Endothelial cell of umbilical vein (primary cell): ENCODE data around the gene MED12. TPM values are rescaled to one million over a fixed set of nuclear protein-coding genes. Genes with fewer than 3 reads are reported as not detected.

Experiments
- BruUV-seq: library from RNA; stranded (reverse); fragments of 400-500 nt; replicated peaks from 2 replicates; lab custom pipeline; 2021; lab: Mats Ljungman, UMichigan
- CTCF ChIA-PET: fragments of 300-600, 350-600 bp; sonication (Branson Sonifier 250); formaldehyde crosslinking; loops from one replicate; lab custom pipeline; 2021; ENCODE audit warnings: antibody characterized with exemption, inconsistent platforms; lab: Charles Lee
- POLR2A ChIA-PET: fragments of 300-600, 350-600 bp; sonication (Branson Sonifier 250); formaldehyde crosslinking; loops from one replicate; lab custom pipeline; 2021; ENCODE audit warnings: antibody characterized with exemption, inconsistent platforms; lab: Charles Lee
- DNase-seq: peaks from one replicate; pipeline ENCODE4 v3.0.0-alpha.2; 2011; ENCODE audit warnings: low read depth, low spot score
- FAIRE-seq: peaks from 2 replicates; lab custom pipeline; 2011; peaks lifted over from hg19 to GRCh38; lab: Jason Lieb, UNC
- H2AFZ ChIP-seq: 2 replicates; pipeline ENCODE4 v1.6.0; 2012; ENCODE audit warnings: low read depth, low read length, control low read depth, inconsistent platforms
- H3K27ac ChIP-seq: 2 replicates; pipeline ENCODE4 v1.5.1; 2011; ENCODE audit warnings: low read depth, mild to moderate bottlenecking, control low read depth, low read length, moderate library complexity; ENCODE audit not compliant: insufficient read depth
- H3K27me3 ChIP-seq, 2 experiments: 2 replicates each; pipeline versions ENCODE4 v1.6.0 to v1.6.1; 2011; ENCODE audit warnings: low read length in 2 of 2, mixed read lengths in 1 of 2; ENCODE audit not compliant: control insufficient read depth in 2 of 2, insufficient read depth in 2 of 2
- H3K36me3 ChIP-seq, 2 experiments: 2 replicates in 1 of 2; 3 replicates in 1 of 2; pipeline ENCODE4 v1.5.1; 2011; ENCODE audit warnings: low read length in 2 of 2, mild to moderate bottlenecking in 1 of 2, moderate library complexity in 1 of 2; ENCODE audit not compliant: control insufficient read depth in 2 of 2, insufficient read depth in 2 of 2; ENCODE audit errors: extremely low read depth in 1 of 2
- H3K4me1 ChIP-seq: 3 replicates; pipeline ENCODE4 v1.5.1; 2011; ENCODE audit warnings: mild to moderate bottlenecking, low read length; ENCODE audit not compliant: control insufficient read depth, insufficient read depth; ENCODE audit errors: extremely low read depth
- H3K4me2 ChIP-seq: 2 replicates; pipeline ENCODE4 v1.6.1; 2011; ENCODE audit warnings: low read length, control low read depth, mixed read lengths; ENCODE audit not compliant: insufficient read depth
- H3K4me3 ChIP-seq, 3 experiments: fragments of 200-600 bp in 1 of 3; sonication (generic), shearing (Covaris generic) in 1 of 3; replicated peaks in 1 of 3; 2 replicates each; pipeline ENCODE4 v1.5.1; 2011 to 2016; ENCODE audit warnings: control low read depth in 3 of 3, low read length in 3 of 3, mild to moderate bottlenecking in 2 of 3, inconsistent platforms in 1 of 3, low read depth in 1 of 3, moderate library complexity in 1 of 3; ENCODE audit not compliant: insufficient read depth in 1 of 3
- H3K79me2 ChIP-seq: 2 replicates; pipeline ENCODE4 v1.6.0; 2012; ENCODE audit warnings: low read length, inconsistent platforms; ENCODE audit not compliant: control insufficient read depth, insufficient read depth
- H3K9ac ChIP-seq: replicated peaks from 2 replicates; pipeline ENCODE3; 2011; ENCODE audit warnings: low read length, control low read depth; ENCODE audit not compliant: insufficient read depth; ENCODE audit errors: extremely low read depth
- H3K9me1 ChIP-seq: replicated peaks from 3 replicates; pipeline ENCODE4 v1.6.0; 2011; ENCODE audit warnings: mild to moderate bottlenecking, low read length; ENCODE audit not compliant: control insufficient read depth, insufficient read depth; ENCODE audit errors: extremely low read depth
- H3K9me3 ChIP-seq: replicated peaks from 2 replicates; pipeline ENCODE4 v1.5.1; 2012; ENCODE audit warnings: low read length, inconsistent platforms; ENCODE audit not compliant: control insufficient read depth, insufficient read depth
- H4K20me1 ChIP-seq: replicated peaks from 2 replicates; pipeline ENCODE3; 2011; ENCODE audit warnings: mild to moderate bottlenecking, low read length; ENCODE audit not compliant: control insufficient read depth, insufficient read depth; ENCODE audit errors: extremely low read depth
- EZH2 ChIP-seq: IDR thresholded peaks from 2 replicates; pipeline ENCODE4 v1.6.1; 2012; ENCODE audit warnings: borderline replicate concordance, low read depth, mild to moderate bottlenecking, moderate library complexity, low read length, inconsistent platforms; ENCODE audit not compliant: severe bottlenecking
- JUN ChIP-seq: IDR thresholded peaks from 2 replicates; pipeline ENCODE4 v1.6.1; 2011; ENCODE audit warnings: borderline replicate concordance, low read depth; ENCODE audit not compliant: insufficient read length, insufficient read depth
- MYC ChIP-seq: IDR thresholded peaks from one replicate; pipeline ENCODE4 v1.6.1; 2011; ENCODE audit warnings: mild to moderate bottlenecking, low read depth, low read length
- POLR2A ChIP-seq: IDR thresholded peaks from 2 replicates; pipeline ENCODE4 v1.6.1; 2012; ENCODE audit warnings: low read depth, mild to moderate bottlenecking, control low read depth, low read length
- dilution Hi-C: fragments of 300-500 bp; cut with MboI; formaldehyde crosslinking; loops from one replicate; pipeline ENCODE4 v1.15.0; 2019; ENCODE audit warnings: low sequenced_read_pairs; ENCODE audit not compliant: extremely low pct_ligation_motif_present
- intact Hi-C: fragments of 100-400 bp; cut with micrococcal nuclease; formaldehyde crosslinking; loops from one replicate; pipeline ENCODE4 v1.10.0; 2022
- polyA plus RNA-seq, 4 experiments: library from polyadenylated mRNA; depleted of rRNA in 3 of 4; stranded (reverse) in 3 of 4; unstranded in 1 of 4; fragments of >200 nt; gene quantifications; 2 replicates each; pipeline versions ENCODE4 v1.2.1 to v1.2.3, GENCODE V29; 2011 to 2012; ENCODE audit warnings: missing spikeins in 1 of 4
- total RNA-seq: library from RNA; stranded (reverse); gene quantifications from 2 replicates; pipeline ENCODE4 v1.2.3, GENCODE V29; 2021
- TF ChIP-seq, protein P1 (sequence below), 2 donors: IDR thresholded peaks; 1 replicate in 1 of 2; 2 replicates in 1 of 2; pipeline ENCODE4 v1.5.1; 2011; ENCODE audit warnings: low read length in 2 of 2, mild to moderate bottlenecking in 2 of 2, moderate library complexity in 2 of 2, control low read depth in 1 of 2, inconsistent platforms in 1 of 2, low read depth in 1 of 2; ENCODE audit not compliant: insufficient read depth in 1 of 2; ENCODE audit errors: extremely low read depth in 1 of 2
- TF ChIP-seq, protein P2 (sequence below): IDR thresholded peaks from 2 replicates; pipeline ENCODE4 v1.6.1; 2011; ENCODE audit not compliant: insufficient read depth, insufficient read length

Gene MED12
- total and polyA plus RNA-seq, 2 donors (not counting 3 experiments of a cell fraction or from before 2014, with no cell fraction given): 28.1 to 65.3 TPM

DNA sequence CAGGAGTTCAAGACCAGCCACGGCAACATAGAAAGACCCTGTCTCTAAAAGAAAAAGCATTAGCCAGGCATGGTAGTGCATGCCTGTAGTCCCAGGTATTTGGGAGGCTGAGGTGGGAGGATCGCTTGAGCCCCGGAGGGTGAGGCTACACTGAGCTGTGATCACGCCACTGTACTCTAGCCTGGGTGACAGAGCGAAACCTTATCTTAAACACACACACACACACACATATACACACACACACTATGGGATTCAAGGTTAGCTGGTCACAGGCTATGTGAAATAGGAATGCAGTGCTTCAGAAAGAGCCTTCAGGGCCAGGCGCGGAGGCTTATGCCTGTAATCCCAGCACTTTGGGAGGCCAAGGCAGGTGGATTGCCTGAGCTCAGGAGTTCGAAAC, 49.7 kb downstream of the MED12 start:
- BruUV-seq: no TSS peak
- Histone ChIP-seq H3K27me3 (peaks cover 0 to 2% of the 10 kb centered on the region in 2 experiments), H3K9me3 (no peaks in the 10 kb centered on the region), H3K4me1 (no peaks in the 10 kb centered on the region), H3K4me3 (no peak overlapping the region), H3K79me2 (no peaks in the 10 kb centered on the region), H3K9ac (no peak overlapping the region), H3K4me2 (no peak overlapping the region), H2AFZ (no peak overlapping the region), H3K27ac (no peak overlapping the region), H4K20me1 (no peaks in the 10 kb centered on the region), H3K36me3 (no peaks in the 10 kb centered on the region), H3K9me1 (no peaks in the 10 kb centered on the region)
- POLR2A ChIA-PET: no interaction called here
- dilution Hi-C loops: no loop called here
- FAIRE-seq: no peak
- CTCF ChIA-PET: no interaction called here
- DNase-seq: no peak
- TF ChIP-seq POLR2A: no peak
- no peak for TF ChIP-seq JUN
- TF ChIP-seq, protein P1, sequence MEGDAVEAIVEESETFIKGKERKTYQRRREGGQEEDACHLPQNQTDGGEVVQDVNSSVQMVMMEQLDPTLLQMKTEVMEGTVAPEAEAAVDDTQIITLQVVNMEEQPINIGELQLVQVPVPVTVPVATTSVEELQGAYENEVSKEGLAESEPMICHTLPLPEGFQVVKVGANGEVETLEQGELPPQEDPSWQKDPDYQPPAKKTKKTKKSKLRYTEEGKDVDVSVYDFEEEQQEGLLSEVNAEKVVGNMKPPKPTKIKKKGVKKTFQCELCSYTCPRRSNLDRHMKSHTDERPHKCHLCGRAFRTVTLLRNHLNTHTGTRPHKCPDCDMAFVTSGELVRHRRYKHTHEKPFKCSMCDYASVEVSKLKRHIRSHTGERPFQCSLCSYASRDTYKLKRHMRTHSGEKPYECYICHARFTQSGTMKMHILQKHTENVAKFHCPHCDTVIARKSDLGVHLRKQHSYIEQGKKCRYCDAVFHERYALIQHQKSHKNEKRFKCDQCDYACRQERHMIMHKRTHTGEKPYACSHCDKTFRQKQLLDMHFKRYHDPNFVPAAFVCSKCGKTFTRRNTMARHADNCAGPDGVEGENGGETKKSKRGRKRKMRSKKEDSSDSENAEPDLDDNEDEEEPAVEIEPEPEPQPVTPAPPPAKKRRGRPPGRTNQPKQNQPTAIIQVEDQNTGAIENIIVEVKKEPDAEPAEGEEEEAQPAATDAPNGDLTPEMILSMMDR (IDR thresholded peaks at IDR 0.05; ENCODE audit: extremely low read depth in 1 of 2, insufficient read depth in 1 of 2, low read depth in 1 of 2, low read length in 2 of 2): no peak
- TF ChIP-seq EZH2: no peak
- intact Hi-C loops: no loop called here

DNA sequence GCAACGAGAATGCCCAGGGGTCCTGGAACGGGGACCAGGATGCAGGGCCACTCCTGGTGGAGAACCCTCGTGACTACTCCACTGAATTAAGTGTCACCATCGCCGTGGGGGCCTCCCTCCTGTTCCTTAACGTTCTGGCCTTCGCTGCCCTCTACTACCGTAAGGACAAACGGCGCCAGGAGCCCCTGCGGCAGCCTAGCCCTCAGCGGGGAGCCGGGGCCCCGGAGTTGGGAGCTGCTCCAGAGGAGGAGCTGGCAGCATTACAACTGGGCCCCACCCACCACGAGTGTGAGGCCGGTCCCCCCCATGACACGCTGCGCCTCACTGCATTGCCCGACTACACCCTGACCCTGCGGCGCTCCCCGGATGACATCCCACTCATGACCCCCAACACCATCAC, 51.2 kb downstream of the MED12 start:
- TF ChIP-seq JUN: no peak
- TF ChIP-seq MYC: no peak
- TF ChIP-seq POLR2A: no peak
- TF ChIP-seq, protein P2, sequence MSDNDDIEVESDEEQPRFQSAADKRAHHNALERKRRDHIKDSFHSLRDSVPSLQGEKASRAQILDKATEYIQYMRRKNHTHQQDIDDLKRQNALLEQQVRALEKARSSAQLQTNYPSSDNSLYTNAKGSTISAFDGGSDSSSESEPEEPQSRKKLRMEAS: no peak
- TF ChIP-seq EZH2: no peak
- no peaks in the 10 kb centered on the region for H3K4me1 ChIP-seq
- BruUV-seq: no TSS peak
- no peaks in the 10 kb centered on the region for H3K36me3 ChIP-seq
- no peaks in the 10 kb centered on the region for H3K9me1 ChIP-seq
- H3K9me3 ChIP-seq: no peaks in the 10 kb centered on the region
- no peaks in the 10 kb centered on the region for H3K27me3 ChIP-seq
- no peaks in the 10 kb centered on the region for H4K20me1 ChIP-seq
- no peak overlapping the region for H3K4me3 ChIP-seq
- dilution Hi-C loops (no loop called here), intact Hi-C loops (no loop called here)
- FAIRE-seq (no peak), DNase-seq (no peak)
- POLR2A ChIA-PET: no interaction called here
- H3K27ac ChIP-seq: no peak overlapping the region
- CTCF ChIA-PET: no interaction called here
- H3K4me2 ChIP-seq: no peak overlapping the region
- no peak overlapping the region for H3K9ac ChIP-seq
- no peak overlapping the region for H2AFZ ChIP-seq
- no peaks in the 10 kb centered on the region for H3K79me2 ChIP-seq
